Neural progenitor cell (in vitro differentiated cells): Measurements from ENCODE around the gene RAI14. TPM values are rescaled to one million over a fixed set of nuclear protein-coding genes. Genes with fewer than 3 reads are reported as not detected.

Source experiments
- DNase-seq: peaks from one replicate; pipeline ENCODE4 v3.0.0-alpha.2; 2016; ENCODE audit warnings: low spot score
- H2AFZ ChIP-seq: fragments of 200-600 bp; sonication (generic); replicated peaks from 2 replicates; pipeline ENCODE4 v1.6.1; 2016; ENCODE audit warnings: antibody characterized with exemption
- H3F3A ChIP-seq: fragments of 200-600 bp; sonication (generic); 2 replicates; pipeline ENCODE4 v1.6.1; 2016; ENCODE audit warnings: antibody characterized with exemption, low read depth
- H3K27ac ChIP-seq: fragments of 200-600 bp; sonication (generic); 2 replicates; pipeline ENCODE4 v1.5.1; 2016; ENCODE audit warnings: mild to moderate bottlenecking
- H3K27me3 ChIP-seq: fragments of 200-600 bp; sonication (generic); 2 replicates; pipeline ENCODE4 v1.6.1; 2016; ENCODE audit warnings: mild to moderate bottlenecking, moderate library complexity
- H3K36me3 ChIP-seq: fragments of 200-600 bp; sonication (generic); 2 replicates; pipeline ENCODE4 v1.5.1; 2016
- H3K4me1 ChIP-seq: fragments of 200-600 bp; sonication (generic); 2 replicates; pipeline ENCODE4 v1.6.1; 2016; ENCODE audit warnings: mixed run types
- H3K4me2 ChIP-seq: fragments of 200-600 bp; sonication (generic); 2 replicates; pipeline ENCODE4 v1.6.1; 2016
- H3K4me3 ChIP-seq: fragments of 200-600 bp; sonication (generic); 2 replicates; pipeline ENCODE4 v1.5.1; 2016
- H3K79me2 ChIP-seq: fragments of 200-600 bp; sonication (generic); 2 replicates; pipeline ENCODE4 v1.6.1; 2016; ENCODE audit warnings: low read depth
- H3K9ac ChIP-seq: fragments of 200-600 bp; sonication (generic); 2 replicates; pipeline ENCODE4 v1.6.1; 2016
- H3K9me3 ChIP-seq: fragments of 200-600 bp; sonication (generic); 2 replicates; pipeline ENCODE4 v1.5.1; 2016; ENCODE audit warnings: low read depth
- H4K20me1 ChIP-seq: fragments of 200-600 bp; sonication (generic); 2 replicates; pipeline ENCODE4 v1.6.1; 2016; ENCODE audit warnings: low read depth
- H3K27ac Mint-ChIP-seq: 3 replicates; pipeline ENCODE4 v1.8.0; 2021; ENCODE audit warnings: mixed read lengths
- H3K27me3 Mint-ChIP-seq: 2 replicates; pipeline ENCODE4 v1.8.0; 2022; ENCODE audit warnings: low read depth, mild to moderate bottlenecking, inconsistent platforms, moderate library complexity, mixed read lengths; ENCODE audit not compliant: insufficient read depth
- H3K36me3 Mint-ChIP-seq: 3 replicates; pipeline ENCODE4 v1.8.0; 2021; ENCODE audit warnings: mixed read lengths
- H3K4me1 Mint-ChIP-seq: 3 replicates; pipeline ENCODE4 v1.8.0; 2021; ENCODE audit warnings: mixed read lengths
- H3K4me3 Mint-ChIP-seq: 3 replicates; pipeline ENCODE4 v1.8.0; 2021; ENCODE audit warnings: mild to moderate bottlenecking, moderate library complexity, mixed read lengths
- H3K9me3 Mint-ChIP-seq: 3 replicates; pipeline ENCODE4 v1.8.0; 2020; ENCODE audit warnings: mixed read lengths
- CTCF ChIP-seq: fragments of 200-600 bp; sonication (generic); IDR thresholded peaks from 2 replicates; pipeline ENCODE4 v1.5.1; 2017; ENCODE audit warnings: antibody characterized with exemption, mild to moderate bottlenecking
- EZH2 ChIP-seq: fragments of 200-600 bp; sonication (generic); IDR thresholded peaks from 2 replicates; pipeline ENCODE4 v1.6.1; 2017; ENCODE audit warnings: antibody characterized with exemption, mild to moderate bottlenecking, moderate library complexity
- EZH2phosphoT487 ChIP-seq: fragments of 200-600 bp; sonication (generic); IDR thresholded peaks from 2 replicates; pipeline ENCODE4 v1.6.1; 2017; ENCODE audit warnings: antibody characterized with exemption
- total RNA-seq: library from RNA; depleted of rRNA; stranded (reverse); fragments of >200 nt; gene quantifications from 2 replicates; pipeline ENCODE4 v1.2.3, GENCODE V29; 2015; ENCODE audit warnings: low replicate concordance

The RAI14 gene
- total RNA-seq, 1 donor from 2014 or later, result 54.6 TPM

- Histone ChIP-seq H2AFZ (no peak overlapping the region), H3K9ac (no peak overlapping the region), H3K9me3 (no peaks in the 10 kb centered on the region), H3K27me3 (no peaks in the 10 kb centered on the region), H3K4me1 (peaks cover 11% of the 10 kb centered on the region), H3K4me3 (no peak overlapping the region), H3K4me2 (no peak overlapping the region), H3K27ac (no peak overlapping the region), H3F3A (no peaks in the 10 kb centered on the region), H3K36me3 (no peaks in the 10 kb centered on the region), H3K79me2 (peaks cover 65% of the 10 kb centered on the region), H4K20me1 (no peaks in the 10 kb centered on the region)
- Mint-ChIP-seq H3K4me3 (no peak overlapping the region), H3K9me3 (no peaks in the 10 kb centered on the region), H3K4me1 (peaks cover 13% of the 10 kb centered on the region), H3K27ac (no peak overlapping the region), H3K27me3 (peaks cover 2% of the 10 kb centered on the region), H3K36me3 (peaks cover 28% of the 10 kb centered on the region)
- TF ChIP-seq EZH2phosphoT487, result no peak
- TF ChIP-seq CTCF, result no peak
- no peak for TF ChIP-seq EZH2
- DNase-seq, result no peak
These were observed 37.9 kb downstream of the RAI14 start for GRCh38 chr5:34694012-34694411.

GRCh38 chr5:34694685-34695084 lies 38.6 kb downstream of the RAI14 start:
- H3K36me3 Mint-ChIP-seq, result peaks cover 28% of the 10 kb centered on the region
- H3K36me3 ChIP-seq, result no peaks in the 10 kb centered on the region
- H3K4me3 Mint-ChIP-seq, result no peak overlapping the region
- peaks cover 13% of the 10 kb centered on the region for H3K4me1 Mint-ChIP-seq
- H3K9ac ChIP-seq, result no peak overlapping the region
- no peaks in the 10 kb centered on the region for H3K27me3 ChIP-seq
- no peaks in the 10 kb centered on the region for H4K20me1 ChIP-seq
- no peaks in the 10 kb centered on the region for H3K9me3 ChIP-seq
- H3K4me1 ChIP-seq, result peaks cover 18% of the 10 kb centered on the region
- H3K4me3 ChIP-seq, result no peak overlapping the region
- peaks cover 58% of the 10 kb centered on the region for H3K79me2 ChIP-seq
- no peak for DNase-seq
- TF ChIP-seq EZH2phosphoT487 (no peak), EZH2 (no peak), CTCF (no peak)
- H3K9me3 Mint-ChIP-seq, result no peaks in the 10 kb centered on the region
- H3K4me2 ChIP-seq, result no peak overlapping the region
- no peak overlapping the region for H2AFZ ChIP-seq
- peak overlapping the region; percentile 3 for H3K27ac Mint-ChIP-seq
- H3K27me3 Mint-ChIP-seq, result peaks cover 2% of the 10 kb centered on the region
- H3K27ac ChIP-seq, result no peak overlapping the region
- peaks cover 6% of the 10 kb centered on the region for H3F3A ChIP-seq

GRCh38 chr5:34695275-34696027 lies 39.3 kb downstream of the RAI14 start:
- H3K4me3 Mint-ChIP-seq, result no peak overlapping the region
- Histone ChIP-seq H3K9ac (no peak overlapping the region), H3K36me3 (no peaks in the 10 kb centered on the region), H3F3A (peaks cover 13% of the 10 kb centered on the region), H3K4me2 (no peak overlapping the region), H2AFZ (no peak overlapping the region), H4K20me1 (no peaks in the 10 kb centered on the region), H3K9me3 (no peaks in the 10 kb centered on the region), H3K4me3 (no peak overlapping the region), H3K4me1 (peaks cover 16% of the 10 kb centered on the region), H3K27me3 (no peaks in the 10 kb centered on the region), H3K79me2 (peaks cover 51% of the 10 kb centered on the region), H3K27ac (no peak overlapping the region)
- peaks cover 9% of the 10 kb centered on the region for H3K4me1 Mint-ChIP-seq
- peaks cover 21% of the 10 kb centered on the region for H3K36me3 Mint-ChIP-seq
- no peak for DNase-seq
- H3K9me3 Mint-ChIP-seq, result no peaks in the 10 kb centered on the region
- no peak overlapping the region for H3K27ac Mint-ChIP-seq
- H3K27me3 Mint-ChIP-seq, result peaks cover 2% of the 10 kb centered on the region
- no peak for TF ChIP-seq EZH2
- TF ChIP-seq EZH2phosphoT487, result no peak
- no peak for TF ChIP-seq CTCF
